ENCODE results near the gene ADGRL3. TPM values are rescaled to one million over a fixed set of nuclear protein-coding genes. Genes with fewer than 3 reads are reported as not detected.

The ADGRL3 gene
- total and polyA plus RNA-seq, 12 donors: 2.4 to 182 (median 22.1) TPM

DNA sequence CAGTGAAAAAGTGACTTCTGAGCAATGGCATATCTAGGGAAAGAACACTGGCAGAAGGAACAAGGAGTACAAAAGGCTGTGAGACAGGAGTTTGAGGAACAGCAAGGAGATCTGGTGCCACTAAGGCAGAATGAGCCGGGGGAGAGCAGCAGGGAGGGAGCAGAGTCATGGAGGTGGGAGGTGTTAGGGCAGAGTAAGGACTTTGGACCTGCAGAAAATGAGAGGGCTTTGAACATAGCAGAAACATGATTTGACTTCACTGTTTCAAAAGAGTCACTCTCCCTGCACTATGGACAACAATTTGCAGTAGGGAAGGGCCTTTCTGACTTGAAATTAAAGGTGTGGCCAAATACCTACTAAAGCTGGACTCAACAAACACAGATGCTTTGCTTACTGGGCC is 356.2 kb downstream of the ADGRL3 start:
- Histone ChIP-seq H3K4me1 (replicated peaks in 1 of 2) (peaks cover 20 to 26% of the 10 kb centered on the region in 2 donors), H3K9me3 (replicated peaks in 1 of 3) (no peaks in the 10 kb centered on the region), H3K27me3 (no peaks in the 10 kb centered on the region), H3K36me3 (replicated peaks in 1 of 2) (no peaks in the 10 kb centered on the region), H3K4me3 (no peak overlapping the region), H3K27ac (peak overlapping the region in 1 of 5 donors; percentile 23)
- WGBS, 4 donors: 56 to 77% (median 57%) methylated on average over 1 of the region's 1 CpG
- intact Hi-C loops (cut with DNase I): no loop called here
- no peak for DNase-seq
- TF ChIP-seq POLR2A (IDR thresholded peaks at IDR 0.05): no peak
- TF ChIP-seq, protein P1, sequence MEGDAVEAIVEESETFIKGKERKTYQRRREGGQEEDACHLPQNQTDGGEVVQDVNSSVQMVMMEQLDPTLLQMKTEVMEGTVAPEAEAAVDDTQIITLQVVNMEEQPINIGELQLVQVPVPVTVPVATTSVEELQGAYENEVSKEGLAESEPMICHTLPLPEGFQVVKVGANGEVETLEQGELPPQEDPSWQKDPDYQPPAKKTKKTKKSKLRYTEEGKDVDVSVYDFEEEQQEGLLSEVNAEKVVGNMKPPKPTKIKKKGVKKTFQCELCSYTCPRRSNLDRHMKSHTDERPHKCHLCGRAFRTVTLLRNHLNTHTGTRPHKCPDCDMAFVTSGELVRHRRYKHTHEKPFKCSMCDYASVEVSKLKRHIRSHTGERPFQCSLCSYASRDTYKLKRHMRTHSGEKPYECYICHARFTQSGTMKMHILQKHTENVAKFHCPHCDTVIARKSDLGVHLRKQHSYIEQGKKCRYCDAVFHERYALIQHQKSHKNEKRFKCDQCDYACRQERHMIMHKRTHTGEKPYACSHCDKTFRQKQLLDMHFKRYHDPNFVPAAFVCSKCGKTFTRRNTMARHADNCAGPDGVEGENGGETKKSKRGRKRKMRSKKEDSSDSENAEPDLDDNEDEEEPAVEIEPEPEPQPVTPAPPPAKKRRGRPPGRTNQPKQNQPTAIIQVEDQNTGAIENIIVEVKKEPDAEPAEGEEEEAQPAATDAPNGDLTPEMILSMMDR (IDR thresholded peaks at IDR 0.05): no peak

GRCh38 chr4:61559396-61559795 is 359.3 kb downstream of the ADGRL3 start:
- intact Hi-C loops (cut with DNase I): no loop called here
- TF ChIP-seq POLR2A (IDR thresholded peaks at IDR 0.05): no peak
- TF ChIP-seq, protein P1 (IDR thresholded peaks at IDR 0.05): no peak
- Histone ChIP-seq H3K27ac (no peak overlapping the region), H3K27me3 (no peaks in the 10 kb centered on the region), H3K4me1 (replicated peaks in 1 of 2) (peaks cover 20 to 26% of the 10 kb centered on the region in 2 donors), H3K9me3 (replicated peaks in 1 of 3) (no peaks in the 10 kb centered on the region), H3K4me3 (no peak overlapping the region), H3K36me3 (replicated peaks in 1 of 2) (no peaks in the 10 kb centered on the region)
- WGBS, 4 donors: 82 to 95% (median 90%) methylated on average over 3 of the region's 3 CpGs
- no peak for DNase-seq

- intact Hi-C loops (cut with DNase I): no loop called here
- H3K4me1 ChIP-seq (replicated peaks in 1 of 2): peaks cover 14 to 19% of the 10 kb centered on the region in 2 donors
- no peaks in the 10 kb centered on the region for H3K27me3 ChIP-seq
- no peaks in the 10 kb centered on the region for H3K36me3 ChIP-seq (replicated peaks in 1 of 2)
- no peak for DNase-seq
- H3K27ac ChIP-seq: no peak overlapping the region
- no peak for TF ChIP-seq POLR2A (IDR thresholded peaks at IDR 0.05)
- TF ChIP-seq, protein P1 (IDR thresholded peaks at IDR 0.05): no peak
- H3K9me3 ChIP-seq (replicated peaks in 1 of 3): no peaks in the 10 kb centered on the region
- H3K4me3 ChIP-seq: no peak overlapping the region
These were observed 360.9 kb downstream of the ADGRL3 start for GRCh38 chr4:61561028-61561427.

GRCh38 chr4:61571761-61572559 is 371.8 kb downstream of the ADGRL3 start:
- WGBS, 4 donors: 70 to 78% (median 71%) methylated on average over 2 of the region's 2 CpGs
- no peak overlapping the region for H3K27ac ChIP-seq
- no peaks in the 10 kb centered on the region for H3K27me3 ChIP-seq
- no peak overlapping the region for H3K4me3 ChIP-seq
- DNase-seq: no peak
- TF ChIP-seq, protein P1 (IDR thresholded peaks at IDR 0.05): no peak
- no peak for TF ChIP-seq POLR2A (IDR thresholded peaks at IDR 0.05)
- H3K9me3 ChIP-seq (replicated peaks in 1 of 3): no peaks in the 10 kb centered on the region
- H3K4me1 ChIP-seq (replicated peaks in 1 of 2): no peaks in the 10 kb centered on the region
- H3K36me3 ChIP-seq (replicated peaks in 1 of 2): no peaks in the 10 kb centered on the region
- intact Hi-C loops (cut with DNase I): no loop called here

All from adrenal gland (tissue), 12 donors.